ENCODE results near the gene OR10G7.

DNA sequence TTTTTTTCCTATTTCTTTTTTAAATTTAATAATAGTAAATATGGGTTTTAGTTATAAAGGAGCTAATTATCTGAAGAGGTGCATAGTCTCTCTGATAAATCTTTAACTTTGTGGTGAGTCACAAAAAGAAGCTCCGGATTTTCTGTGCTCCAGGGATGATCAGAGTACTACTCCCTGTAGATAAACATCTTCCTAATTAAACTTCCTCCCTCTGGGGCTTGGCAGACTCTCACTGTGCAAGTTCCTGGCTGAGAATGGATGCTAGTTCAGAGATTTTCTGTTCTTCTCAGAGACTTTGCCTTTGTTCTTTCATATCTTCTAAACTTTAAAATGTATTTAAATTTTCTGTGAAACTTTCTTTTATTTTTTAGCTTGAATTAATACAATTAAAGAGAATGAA lies at the start of gene OR10G7:
- no peak for TF ChIP-seq CTCF (IDR thresholded peaks at IDR 0.05)
- no peak for TF ChIP-seq POLR2A (IDR thresholded peaks at IDR 0.05)

Measured in lower leg skin (tissue), 3 donors.